NCI-H524 (cell line): ENCODE results near the gene HRCT1.

Source experiments
- DNase-seq, 2 experiments: peaks; one replicate each; lab custom pipeline; 2025; lab: John Stamatoyannopoulos, UW

HRCT1 gene

DNA sequence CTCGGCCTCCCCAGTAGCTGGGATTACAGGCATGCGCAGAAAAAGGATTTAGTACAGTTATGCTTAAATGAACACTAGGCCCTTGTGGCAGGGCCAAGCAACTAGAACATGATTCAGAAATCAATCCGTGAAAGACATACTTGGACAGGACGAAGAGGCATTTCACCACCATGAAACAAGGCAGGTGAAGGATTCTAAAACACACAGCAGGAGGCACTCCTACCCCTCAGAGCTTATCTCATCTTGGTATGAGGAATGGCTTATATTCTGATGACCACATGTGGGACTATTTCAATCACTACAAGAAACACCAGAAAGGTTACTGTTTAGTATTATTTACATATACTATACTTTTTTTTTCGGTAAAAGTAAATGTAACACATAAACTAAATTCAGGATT, 36.3 kb downstream of the HRCT1 start:
- DNase-seq: no peak

DNA sequence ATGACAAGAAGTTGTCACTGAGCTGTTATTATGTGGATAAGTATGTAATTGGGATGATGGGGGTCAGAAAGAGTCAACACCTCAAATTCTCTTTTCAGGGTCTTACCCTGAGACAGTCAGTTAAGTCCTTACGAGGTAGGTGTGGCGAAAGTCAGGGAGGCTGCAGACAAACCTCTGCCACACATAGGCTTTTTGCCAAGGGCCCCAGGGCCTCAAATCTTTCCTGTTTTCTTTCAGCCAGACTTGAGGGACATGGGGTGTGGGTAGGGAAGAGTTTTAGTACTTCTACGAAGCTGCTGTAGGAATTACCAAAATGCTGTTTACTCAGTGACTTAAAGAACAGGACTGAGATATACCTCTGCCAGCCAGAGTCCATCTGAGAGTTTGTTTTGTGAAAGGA, 38.2 kb downstream of the HRCT1 start:
- no peak for DNase-seq

DNA sequence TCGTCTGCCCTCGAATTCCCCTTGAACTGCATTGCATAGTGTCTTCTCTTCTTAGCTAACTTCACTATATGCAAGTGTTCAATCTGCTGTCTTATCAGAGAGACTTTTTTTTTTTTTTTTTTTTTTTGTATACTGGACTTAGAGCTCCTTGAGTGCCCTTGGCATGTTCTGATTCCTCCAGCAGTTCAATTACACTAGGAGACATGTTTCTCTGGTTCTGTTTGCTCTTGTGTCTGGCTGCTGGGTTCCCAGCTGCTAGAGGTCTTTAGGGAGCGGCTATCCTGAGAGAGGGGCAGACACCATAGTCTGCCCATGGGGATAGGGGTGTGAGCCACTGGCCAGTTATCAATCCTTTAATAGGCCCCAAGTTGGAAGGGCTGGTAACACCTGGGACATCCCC, 38.8 kb downstream of the HRCT1 start:
- no peak for DNase-seq

DNA sequence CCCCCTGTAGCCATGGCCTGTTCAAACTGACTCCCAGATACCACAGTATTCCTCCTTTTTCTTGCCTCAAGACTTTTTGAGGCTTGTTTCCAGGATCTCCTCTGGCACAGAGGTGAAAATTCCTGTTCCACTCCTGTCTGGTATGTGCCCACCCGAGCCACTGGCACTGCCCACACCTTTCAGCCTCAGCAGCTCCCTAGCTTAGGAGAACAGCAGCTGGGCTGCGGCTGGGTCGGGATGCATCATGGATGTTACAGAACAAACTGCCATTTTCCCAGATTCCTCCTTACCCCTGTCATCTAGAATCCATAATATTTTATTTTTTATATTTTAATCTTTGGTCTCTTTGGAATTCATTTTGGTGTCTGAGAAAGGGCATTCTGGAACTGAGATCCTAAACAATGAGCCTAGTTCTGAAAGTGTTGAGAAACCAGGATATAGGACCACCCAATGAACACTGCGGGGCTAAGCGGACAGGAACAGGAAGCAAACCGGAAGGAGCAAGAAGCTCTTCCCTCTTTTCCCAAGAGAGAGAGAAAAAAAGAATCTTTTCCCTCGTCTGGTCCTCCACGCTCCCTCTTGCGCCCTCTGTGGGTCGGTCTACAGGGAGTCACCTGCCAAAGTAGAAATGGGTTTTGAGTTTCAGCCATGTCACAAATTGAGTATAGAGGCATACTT, 39.5 kb downstream of the HRCT1 start:
- DNase-seq: peak; percentile 79 to 91

DNA sequence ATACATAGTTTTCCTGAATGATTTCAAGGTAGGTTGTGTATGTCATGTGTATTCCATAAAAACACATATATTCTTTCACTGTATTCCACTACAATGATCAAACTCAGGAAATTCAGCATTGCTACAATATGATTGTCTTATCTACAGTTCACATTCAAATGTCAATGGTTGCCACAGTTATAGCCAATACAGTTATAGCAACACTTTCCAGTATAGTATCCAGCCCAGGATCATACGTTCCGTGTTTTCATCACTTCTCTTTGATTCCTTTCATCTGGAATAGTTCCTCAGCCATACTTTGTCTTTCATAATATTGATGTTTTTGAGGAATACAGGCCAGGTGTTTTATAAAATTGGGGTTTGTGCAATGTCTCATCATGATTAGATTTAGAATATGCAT, 42.4 kb downstream of the HRCT1 start:
- no peak for DNase-seq

DNA sequence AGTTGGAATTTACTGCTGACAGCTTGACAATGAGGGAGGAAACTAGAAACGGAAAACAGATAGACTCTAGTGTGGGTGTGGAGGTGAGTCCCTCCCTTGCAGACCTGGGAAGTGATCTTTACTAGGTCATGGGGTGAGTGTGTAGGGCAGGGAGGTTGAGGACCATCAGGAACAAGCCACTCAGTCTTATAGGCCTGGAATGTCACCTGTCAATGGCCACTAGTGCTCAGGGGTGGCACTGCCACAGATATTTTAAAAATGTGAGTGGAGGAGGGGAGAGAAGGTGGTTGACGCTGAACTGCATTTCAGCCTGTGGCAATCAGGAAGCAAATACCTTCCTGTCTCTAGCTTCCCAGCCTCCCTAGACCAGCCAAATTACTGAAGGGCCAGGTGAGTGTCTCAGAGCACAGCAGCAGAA, 42.9 kb downstream of the HRCT1 start:
- no peak for DNase-seq

DNA sequence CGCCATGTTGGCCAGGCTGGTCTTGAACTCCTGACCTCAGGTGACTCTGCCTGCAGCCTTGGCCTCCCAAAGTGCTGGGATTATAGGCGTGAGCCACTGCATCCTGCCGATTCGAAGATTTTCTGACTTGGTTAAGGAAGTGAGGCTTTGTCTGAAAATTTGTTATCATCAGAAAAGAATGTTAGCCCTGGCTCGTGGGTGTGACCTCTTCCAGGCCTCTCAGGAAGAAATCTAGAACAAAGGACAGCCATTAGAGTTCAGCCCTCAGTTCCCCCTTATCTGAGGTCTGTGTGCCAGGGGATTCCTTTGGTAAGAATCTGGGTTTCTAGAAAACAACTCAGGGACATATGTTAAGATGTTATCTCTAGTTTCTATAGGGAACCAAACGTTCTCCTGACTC, 45.7 kb downstream of the HRCT1 start:
- no peak for DNase-seq

DNA sequence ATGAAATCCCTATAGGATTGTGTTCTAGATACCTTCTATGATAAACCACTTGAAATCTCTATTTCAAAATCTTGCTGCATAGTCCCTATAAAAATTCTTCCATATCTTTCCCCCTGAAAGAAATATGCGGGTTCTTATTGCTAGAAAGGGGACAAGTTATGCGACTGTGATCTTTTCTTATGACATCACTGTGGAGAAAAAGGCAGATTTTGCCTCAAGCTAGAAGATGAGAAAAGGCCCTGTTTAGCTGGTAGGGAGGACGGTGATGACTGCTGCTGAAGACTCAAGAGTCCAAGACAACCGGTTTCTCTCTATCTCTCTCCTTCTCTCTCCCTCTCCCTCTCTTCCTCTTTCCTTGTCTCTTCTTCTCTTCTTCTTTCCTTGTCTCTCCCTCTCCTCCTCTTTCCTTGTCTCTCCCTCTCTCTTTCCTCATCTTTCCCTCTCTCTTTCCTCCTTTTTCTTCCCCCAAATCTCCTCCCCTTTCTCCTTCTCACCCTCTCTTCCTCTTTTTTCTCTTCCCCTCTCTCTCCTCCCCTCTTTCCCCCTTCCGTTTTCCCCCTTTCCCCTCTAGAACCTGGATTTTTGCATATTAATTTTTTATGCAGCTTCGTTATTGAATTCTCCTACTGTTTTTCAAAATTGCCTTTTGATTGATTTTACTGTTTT, 46.7 kb downstream of the HRCT1 start:
- DNase-seq: no peak

DNA sequence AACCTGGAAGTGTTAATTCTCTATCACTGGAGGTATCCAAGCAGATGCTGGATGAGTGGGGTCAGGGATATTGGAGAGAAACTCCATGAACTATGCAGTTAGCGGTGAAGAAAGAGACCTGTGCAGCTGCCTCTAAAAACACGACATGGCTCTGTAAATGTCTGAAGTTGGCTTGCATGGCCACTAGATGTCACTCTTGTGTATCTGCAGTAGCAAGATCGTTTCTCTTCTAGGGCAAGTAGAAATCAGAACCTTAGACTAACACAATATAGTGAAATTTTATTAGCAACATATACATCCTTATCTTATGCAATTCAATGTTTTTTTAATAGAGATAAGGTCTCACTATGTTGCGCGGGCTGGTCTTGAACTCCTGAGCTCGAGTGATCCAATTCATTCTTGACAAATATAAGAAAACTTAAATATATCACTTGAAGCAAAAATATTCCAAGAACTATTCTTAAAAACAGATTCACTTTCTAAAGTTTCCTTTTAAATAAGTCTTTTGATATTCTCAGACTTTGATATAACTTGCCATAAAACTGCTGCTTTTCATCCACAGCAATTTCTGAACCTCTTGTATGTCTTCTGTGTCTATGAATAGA, 49.0 kb downstream of the HRCT1 start:
- peak; percentile 23 to 73 for DNase-seq

DNA sequence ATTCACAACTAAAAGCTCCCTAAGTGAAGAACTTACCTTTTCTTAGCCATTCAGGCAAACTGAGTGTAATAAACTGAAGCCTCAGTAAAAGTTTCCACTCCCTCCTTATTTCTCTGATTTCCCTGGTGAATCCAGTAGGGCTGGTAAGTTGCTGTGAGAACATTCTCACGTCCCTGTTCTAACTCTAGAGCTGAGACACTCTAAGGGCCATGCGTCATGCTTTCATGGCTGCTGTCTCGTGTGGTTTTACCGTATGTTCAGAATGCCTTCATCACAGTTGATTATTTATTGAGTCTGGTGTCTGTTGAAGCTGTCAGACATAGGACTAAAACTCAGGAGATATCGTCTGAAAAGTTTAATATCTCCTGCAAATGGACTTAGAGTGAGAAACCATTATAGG, 50.6 kb downstream of the HRCT1 start:
- DNase-seq: no peak
